Hematopoietic multipotent progenitor cell (in vitro differentiated cells): ENCODE measurements around the gene PRR3. TPM values are rescaled to one million over a fixed set of nuclear protein-coding genes. Genes with fewer than 3 reads are reported as not detected.
A peak's percentile ranks its signal among the peaks of the same experiment; 100 is the strongest.
"Not testable (repeated sequence)": the region's sequence is repeated elsewhere in the genome, so short reads cannot be mapped to it uniquely, and the experiment has no call there.

Experiments
- DNase-seq, 3 donors: peaks; one replicate each; pipeline ENCODE4 v3.0.0-alpha.2; 2011 to 2015; ENCODE audit warnings: low read depth in 2 of 3, low spot score in 2 of 3
- total RNA-seq: library from RNA; depleted of rRNA; stranded (reverse); fragments of >200 nt; gene quantifications from one replicate; pipeline ENCODE4 v1.2.3, GENCODE V29; 2012

Gene PRR3, protein sequence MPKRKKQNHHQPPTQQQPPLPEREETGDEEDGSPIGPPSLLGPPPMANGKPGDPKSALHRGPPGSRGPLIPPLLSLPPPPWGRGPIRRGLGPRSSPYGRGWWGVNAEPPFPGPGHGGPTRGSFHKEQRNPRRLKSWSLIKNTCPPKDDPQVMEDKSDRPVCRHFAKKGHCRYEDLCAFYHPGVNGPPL
- 14.5 TPM for total RNA-seq

DNA sequence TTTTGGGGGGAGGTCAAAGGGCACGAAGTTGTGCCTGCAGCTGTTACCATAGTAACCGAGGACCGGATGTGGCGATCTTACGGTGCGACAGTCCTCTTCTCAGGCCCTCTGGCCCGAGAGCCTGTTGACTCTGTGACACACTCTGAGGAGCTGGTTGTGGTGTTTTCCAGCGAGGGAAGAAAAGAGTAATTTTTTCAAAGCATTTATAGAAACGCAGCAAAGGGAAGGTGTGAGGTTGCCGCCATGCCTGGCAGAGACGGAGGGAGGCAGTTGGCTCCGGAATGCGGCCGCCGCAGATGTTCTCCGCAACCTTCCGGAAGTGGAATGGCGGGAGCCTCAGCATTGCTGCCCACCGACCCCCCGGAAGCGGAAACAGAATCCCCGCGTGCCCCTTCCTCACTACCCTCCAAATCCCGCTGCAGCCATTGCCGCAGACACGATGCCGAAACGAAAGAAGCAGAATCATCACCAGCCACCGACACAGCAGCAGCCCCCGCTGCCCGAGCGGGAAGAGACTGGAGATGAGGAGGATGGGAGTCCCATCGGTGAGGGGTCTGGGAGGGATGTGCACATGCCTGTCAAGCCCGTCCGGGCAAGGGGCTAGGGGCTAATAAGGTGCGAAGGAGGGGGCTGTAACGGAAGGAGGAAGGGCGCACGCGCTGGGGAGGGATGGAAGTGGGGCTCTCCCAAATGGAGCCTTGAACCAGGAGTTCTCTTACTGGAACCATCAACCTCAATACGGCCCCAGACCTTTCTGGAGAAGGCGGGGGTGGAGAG lies at the start of gene PRR3:
TSS of gene PRR3 (plus strand) at position 390 of the 777 bp plus-strand sequence. CDS start at position 440, 50 bp downstream.
- peak; percentile 81 to 93 (median 87) for DNase-seq

DNA sequence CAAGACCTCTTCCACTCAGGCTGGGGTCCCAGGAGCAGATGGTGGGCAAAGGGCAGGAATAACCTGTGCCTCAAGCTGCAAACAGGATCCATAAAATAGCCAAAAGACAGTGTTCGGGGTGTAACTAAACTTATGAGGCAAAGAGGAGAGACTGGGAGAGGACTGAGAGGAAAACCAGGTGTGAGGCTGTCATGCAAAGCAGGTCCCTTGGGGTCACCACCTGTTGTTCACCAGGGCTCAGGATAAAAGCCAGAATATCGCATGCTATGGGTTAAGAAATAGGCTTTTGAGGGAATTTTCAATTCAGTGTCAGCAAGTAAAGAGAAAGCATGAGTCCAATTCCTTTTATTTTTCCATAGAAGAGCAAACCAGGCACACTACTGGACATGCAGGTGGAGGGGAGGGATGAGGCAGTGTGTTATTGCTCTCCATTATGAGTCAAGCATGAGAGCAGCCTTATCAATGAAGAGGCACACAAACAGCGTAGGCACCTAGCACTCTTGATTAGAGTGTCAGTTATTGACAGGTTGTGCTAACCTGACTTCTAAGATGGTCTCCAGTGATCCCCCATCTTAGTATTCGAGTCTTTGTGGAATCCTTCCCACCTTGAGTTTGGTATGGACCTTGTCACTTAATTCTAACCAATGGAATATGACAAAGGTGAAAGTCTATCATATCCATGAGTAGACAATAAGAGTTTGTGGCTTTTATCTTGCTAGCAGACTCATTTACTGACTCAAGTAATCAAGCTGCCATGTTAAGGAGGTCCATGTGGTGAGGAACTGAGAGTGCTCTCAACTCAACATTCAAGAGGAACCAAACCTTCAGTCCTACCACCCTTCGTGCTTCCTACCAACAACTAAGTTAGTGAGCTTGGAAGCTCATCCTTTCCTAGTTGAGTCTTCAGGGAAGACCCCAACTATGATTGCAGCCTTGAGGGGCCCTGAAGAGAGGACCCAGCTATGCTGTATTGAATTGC lies 49.0 kb upstream of the PRR3 start:
- DNase-seq: no peak

DNA sequence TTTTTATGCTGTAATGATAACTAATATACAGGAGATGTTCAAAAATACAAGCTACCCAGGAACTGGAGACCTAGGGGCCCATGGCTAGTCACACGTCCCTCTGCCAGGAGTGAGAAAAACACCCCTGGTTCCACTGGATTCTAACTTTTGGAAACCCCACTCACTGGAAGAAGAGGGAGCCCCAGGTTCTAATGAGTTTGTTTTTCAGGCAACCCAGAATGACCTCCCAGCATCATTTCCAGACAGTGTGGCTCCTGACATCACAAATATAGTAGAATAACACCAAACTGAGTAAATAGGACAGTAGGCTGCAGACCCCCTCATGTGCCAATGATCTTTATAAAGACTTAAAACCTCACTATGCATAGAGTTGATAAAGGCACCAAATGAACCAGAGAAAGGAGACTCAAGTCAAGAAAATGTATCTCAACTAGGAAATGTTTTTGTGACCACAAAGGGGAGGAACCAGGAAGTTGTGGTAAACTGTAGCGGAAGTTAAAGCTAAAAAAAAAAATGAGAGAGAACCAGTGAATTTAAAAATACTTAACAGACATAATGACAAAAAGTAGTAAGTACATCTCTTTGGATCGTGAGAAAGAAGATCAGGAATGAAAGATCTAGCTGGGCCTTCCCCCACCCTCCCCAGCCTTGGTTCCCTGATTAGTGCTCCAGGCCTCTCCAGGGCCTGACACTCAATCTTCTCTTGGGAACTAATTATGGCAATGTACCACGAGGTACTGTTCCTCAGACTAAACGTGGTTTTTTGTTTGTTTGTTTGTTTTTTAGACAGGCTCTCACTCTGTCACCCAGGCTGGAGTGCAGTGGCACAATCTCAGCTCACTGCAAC lies 48.0 kb upstream of the PRR3 start:
- peak in 2 of 3 donors; percentile 77 to 92 for DNase-seq

- no peak for DNase-seq
Observed at GRCh38 chr6:30510419-30511168, 46.5 kb upstream of the PRR3 start.

DNA sequence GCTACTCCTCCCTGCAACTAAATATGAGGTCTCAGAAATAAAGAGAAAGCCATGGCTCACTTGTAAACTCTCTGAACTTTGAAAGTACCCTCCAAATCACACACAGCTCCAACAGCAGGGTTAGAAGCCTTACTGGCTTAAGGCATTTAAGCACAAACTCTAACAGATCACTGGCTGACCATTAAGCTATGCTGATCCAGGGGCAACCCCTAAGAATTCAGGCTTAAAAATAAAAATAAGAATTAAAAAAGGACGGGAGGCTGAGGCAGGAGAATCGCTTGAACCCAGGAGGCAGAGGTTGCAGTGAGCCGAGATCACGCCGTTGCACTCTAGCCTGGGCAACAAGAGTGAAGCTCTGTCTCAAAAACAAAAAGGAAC lies 45.9 kb upstream of the PRR3 start:
- no peak for DNase-seq

DNA sequence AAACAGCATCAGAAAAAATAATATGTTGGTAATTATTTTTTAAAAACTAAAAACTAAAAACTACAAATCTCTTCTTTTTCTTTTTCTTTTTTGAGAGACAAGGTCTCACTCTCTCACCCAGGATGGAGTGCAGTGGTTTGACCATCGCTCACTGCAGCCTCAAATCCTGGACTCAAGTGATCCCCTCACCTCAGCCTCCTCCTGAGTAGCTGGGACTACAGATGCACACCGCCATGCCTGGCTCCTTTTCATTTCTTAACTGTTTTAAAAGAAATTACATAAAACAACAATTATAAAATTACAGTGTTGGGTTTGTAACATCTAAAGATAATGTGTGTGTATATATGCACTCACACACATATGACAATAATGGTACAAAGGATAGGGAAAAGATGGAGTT lies 43.6 kb upstream of the PRR3 start:
- no peak for DNase-seq

DNA sequence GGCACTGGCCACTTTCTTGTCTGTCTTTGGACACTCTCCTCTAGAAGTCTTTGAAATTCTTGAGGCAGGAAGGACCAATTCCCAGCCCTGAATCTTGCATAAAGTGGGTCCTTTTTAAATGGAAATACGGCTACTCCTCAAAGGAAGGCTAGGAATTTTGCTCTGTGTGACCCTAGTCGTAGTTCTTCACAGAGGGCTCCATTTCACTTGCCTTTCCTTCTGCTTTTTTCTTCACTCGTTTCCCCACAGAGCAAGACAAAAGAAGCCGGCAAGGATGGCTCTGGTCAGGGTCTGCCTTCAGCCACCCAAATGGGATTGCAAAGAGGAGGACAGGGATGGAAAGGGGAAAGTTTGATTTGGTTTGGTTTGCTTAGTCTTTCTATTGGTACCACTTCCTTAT lies 42.0 kb upstream of the PRR3 start:
- DNase-seq: no peak

DNA sequence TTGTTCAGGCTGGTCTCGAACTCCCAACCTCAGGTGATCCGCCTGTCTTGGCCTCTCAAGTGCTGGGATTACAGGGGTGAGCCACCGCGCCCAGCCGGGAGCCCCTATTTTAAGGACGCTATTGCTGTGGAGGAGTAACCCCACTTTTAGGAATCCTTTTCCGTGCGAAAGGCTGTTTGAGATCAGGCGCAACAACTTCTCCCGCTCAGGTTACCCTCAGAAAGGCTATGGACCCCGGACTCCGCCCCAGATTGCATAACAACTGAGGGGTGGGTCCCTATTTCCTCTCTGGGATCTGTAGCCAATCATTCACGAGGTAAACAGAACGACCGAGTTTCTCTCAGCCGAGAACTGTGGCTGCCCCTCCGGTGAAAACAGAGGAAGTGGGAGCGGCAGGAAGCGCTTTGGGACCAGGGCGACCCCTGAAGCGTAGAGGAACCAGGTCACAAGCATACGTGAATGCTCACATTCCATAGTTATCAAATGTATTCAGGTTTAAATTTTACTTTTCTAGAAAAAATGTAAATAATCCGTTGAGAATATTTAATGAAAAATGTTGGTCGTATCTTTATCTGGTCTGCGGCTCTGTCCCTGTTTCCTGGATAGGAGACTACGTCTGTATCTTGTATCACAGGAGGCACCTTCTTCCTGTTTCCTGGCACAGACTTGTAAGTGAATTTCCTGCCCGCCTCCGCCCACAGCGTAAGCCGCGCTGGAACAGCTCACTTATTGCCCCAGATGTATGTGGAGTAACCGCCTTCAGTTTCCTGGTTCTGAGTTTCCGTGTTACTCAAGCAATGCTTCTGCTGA lies 40.9 kb upstream of the PRR3 start:
- peak; percentile 83 to 100 (median 99) for DNase-seq

- not testable (repeated sequence) for DNase-seq
Observed at GRCh38 chr6:30516754-30517076, 40.4 kb upstream of the PRR3 start.

- not testable (repeated sequence) for DNase-seq
Observed at GRCh38 chr6:30517767-30518504, 39.2 kb upstream of the PRR3 start.

GRCh38 chr6:30518505-30519145 lies 38.5 kb upstream of the PRR3 start:
- DNase-seq: peak in 1 of 3 donors; percentile 58

- DNase-seq: no peak
Observed at GRCh38 chr6:30520522-30520921, 36.6 kb upstream of the PRR3 start.

DNA sequence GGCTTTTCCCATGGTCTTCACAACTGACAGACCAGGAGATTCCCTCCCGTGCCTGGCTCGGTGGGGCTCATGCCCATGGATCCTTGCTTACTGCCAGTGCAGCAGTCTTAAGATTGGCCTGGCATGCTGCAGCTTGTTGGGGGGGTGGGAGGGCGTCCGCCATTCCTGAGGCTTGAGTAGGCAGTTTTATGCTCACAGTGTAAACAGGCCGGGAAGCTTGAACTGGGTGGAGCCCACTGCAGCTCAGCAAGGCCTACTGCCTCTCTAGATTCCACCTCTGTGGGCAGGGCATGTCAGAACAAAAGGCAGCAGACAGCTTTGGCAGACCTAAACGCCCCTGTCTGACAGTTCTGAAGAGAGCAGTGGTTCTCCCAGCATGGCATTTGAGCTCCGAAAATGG lies 36.0 kb upstream of the PRR3 start:
- DNase-seq: not testable (repeated sequence)

DNA sequence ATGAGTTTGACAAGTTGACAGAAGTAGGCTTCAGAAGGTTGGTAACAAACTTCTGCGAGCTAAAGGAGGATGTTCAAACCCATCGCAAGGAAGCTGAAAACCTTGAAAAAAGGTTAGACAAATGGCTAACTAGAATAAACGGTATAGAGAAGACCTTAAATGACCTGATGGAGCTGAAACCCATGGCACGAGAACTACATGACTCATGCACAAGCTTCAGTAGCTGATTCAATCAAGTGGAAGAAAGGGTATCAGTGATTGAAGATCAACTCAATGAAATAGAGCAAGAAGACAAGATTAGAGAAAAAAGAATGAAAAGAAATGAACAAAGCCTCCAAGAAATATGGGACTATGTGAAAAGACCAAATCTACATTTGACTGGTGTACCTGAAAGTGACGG lies 35.1 kb upstream of the PRR3 start:
- DNase-seq: not testable (repeated sequence)

GRCh38 chr6:30526444-30526843 lies 30.7 kb upstream of the PRR3 start:
- not testable (repeated sequence) for DNase-seq

- not testable (repeated sequence) for DNase-seq
Observed at GRCh38 chr6:30529349-30529875, 27.7 kb upstream of the PRR3 start.

- peak in 1 of 3 donors; percentile 59 for DNase-seq
Observed at GRCh38 chr6:30530014-30530413, 27.1 kb upstream of the PRR3 start.
